ENCODE measurements around the gene ACOT8.

Gene ACOT8

DNA sequence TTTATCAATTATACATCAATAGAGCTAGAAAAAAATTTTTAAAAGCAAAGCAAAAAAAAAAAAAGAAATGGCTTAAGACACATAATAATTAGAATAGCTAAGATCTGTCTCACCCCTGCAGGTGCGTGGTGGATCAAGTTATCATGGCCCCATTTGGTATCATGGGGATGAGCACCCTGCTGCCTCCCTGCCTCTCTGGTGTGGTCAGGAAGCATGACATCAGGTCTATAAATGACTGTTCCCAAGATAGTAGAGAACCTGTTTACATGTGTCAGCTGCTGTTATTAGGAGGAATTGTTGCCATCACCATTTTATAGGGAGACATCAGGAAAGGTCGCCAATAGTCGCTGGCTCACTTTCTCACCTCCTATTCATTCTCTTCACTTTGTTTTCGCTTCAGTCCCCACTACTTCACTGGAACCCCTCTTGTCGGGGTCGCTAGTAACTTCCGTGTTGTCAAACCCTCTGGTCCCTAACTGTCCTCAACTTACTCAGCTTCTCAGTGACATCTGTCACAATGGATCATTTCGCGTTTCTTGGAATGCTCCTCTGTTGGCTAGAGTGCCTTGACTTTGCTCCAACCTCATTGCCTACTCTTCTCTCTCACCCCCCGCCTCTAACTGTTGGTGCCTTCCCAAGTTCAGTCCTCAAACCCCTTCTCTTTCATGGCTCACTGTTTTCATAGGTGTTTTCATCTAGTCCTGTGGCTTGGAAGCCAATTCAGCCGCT, 60.7 kb downstream of the ACOT8 start:
- Histone ChIP-seq H3K4me3 (IDR thresholded peaks at IDR 0.05; ENCODE audit: insufficient read depth, low read depth, low read length) (no peak overlapping the region), H3K9ac (no peak overlapping the region), H3K4me1 (ENCODE audit: low read depth, poor library complexity, severe bottlenecking) (peaks cover 27% of the 10 kb centered on the region), H3K79me2 (ENCODE audit: insufficient read depth, low read depth) (peaks cover 13% of the 10 kb centered on the region; the same call in 1 of the 2 replicates), H3K27me3 (ENCODE audit: insufficient read depth, low read depth) (no peaks in the 10 kb centered on the region), H4K20me1 (ENCODE audit: insufficient read depth) (no peaks in the 10 kb centered on the region), H3K27ac (no peak overlapping the region), H2AFZ (ENCODE audit: low read depth) (no peak overlapping the region), H3K4me2 (no peak overlapping the region), H3K36me3 (ENCODE audit: insufficient read depth) (peaks cover 3% of the 10 kb centered on the region; the same call in 1 of the 2 replicates)
- no peak for TF ChIP-seq CTCF (conservative IDR thresholded peaks at IDR 0.05; ENCODE audit: low read depth, low read length)

GRCh38 chr20:45792317-45793118, 64.7 kb downstream of the ACOT8 start:
- Histone ChIP-seq H3K79me2 (ENCODE audit: insufficient read depth, low read depth) (peaks cover 13% of the 10 kb centered on the region; the same call in 1 of the 2 replicates), H3K27ac (peak overlapping the region; percentile 46), H3K4me2 (peak overlapping the region; percentile 89), H3K27me3 (ENCODE audit: insufficient read depth, low read depth) (no peaks in the 10 kb centered on the region; the same call in 1 of the 2 replicates), H3K4me3 (IDR thresholded peaks at IDR 0.05; ENCODE audit: insufficient read depth, low read depth, low read length) (no peak overlapping the region), H4K20me1 (ENCODE audit: insufficient read depth) (no peaks in the 10 kb centered on the region), H2AFZ (ENCODE audit: low read depth) (peak overlapping the region; percentile 97), H3K9ac (peak overlapping the region; percentile 74), H3K36me3 (ENCODE audit: insufficient read depth) (no peaks in the 10 kb centered on the region; the same call in 1 of the 2 replicates), H3K4me1 (ENCODE audit: low read depth, poor library complexity, severe bottlenecking) (peaks cover 21% of the 10 kb centered on the region)
- TF ChIP-seq CTCF (conservative IDR thresholded peaks at IDR 0.05; ENCODE audit: low read depth, low read length): no peak

Measured in KMS-11 (cell line).